ENCODE data around the gene MCF2L.

GRCh38 chr13:112976526-112976925 is 7.5 kb downstream of the MCF2L start:
- TF ChIP-seq, protein P1, sequence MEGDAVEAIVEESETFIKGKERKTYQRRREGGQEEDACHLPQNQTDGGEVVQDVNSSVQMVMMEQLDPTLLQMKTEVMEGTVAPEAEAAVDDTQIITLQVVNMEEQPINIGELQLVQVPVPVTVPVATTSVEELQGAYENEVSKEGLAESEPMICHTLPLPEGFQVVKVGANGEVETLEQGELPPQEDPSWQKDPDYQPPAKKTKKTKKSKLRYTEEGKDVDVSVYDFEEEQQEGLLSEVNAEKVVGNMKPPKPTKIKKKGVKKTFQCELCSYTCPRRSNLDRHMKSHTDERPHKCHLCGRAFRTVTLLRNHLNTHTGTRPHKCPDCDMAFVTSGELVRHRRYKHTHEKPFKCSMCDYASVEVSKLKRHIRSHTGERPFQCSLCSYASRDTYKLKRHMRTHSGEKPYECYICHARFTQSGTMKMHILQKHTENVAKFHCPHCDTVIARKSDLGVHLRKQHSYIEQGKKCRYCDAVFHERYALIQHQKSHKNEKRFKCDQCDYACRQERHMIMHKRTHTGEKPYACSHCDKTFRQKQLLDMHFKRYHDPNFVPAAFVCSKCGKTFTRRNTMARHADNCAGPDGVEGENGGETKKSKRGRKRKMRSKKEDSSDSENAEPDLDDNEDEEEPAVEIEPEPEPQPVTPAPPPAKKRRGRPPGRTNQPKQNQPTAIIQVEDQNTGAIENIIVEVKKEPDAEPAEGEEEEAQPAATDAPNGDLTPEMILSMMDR (conservative IDR thresholded peaks at IDR 0.05; ENCODE audit: low read depth, low read length), result no peak
- no peak for TF ChIP-seq EZH2 (IDR thresholded peaks at IDR 0.05; ENCODE audit: borderline replicate concordance, low read depth, low read length, poor library complexity, severe bottlenecking)
